Stomach (tissue), 4 donors: ENCODE data around the gene ZSCAN25.

Experiments
- CTCF ChIP-seq, 7 experiments: fragments of 450-650 bp in 4 of 7; fragments of 200-600 bp in 3 of 7; sonication (generic) in 3 of 7; IDR thresholded peaks; one replicate each; pipeline ENCODE4 v1.5.1; 2016 to 2019; ENCODE audit warnings: antibody characterized with exemption in 7 of 7, control low read depth in 2 of 7, mild to moderate bottlenecking in 1 of 7
- POLR2A ChIP-seq, 4 donors: fragments of 450-650 bp; IDR thresholded peaks; one replicate each; pipeline ENCODE4 v1.6.1; 2016; ENCODE audit warnings: antibody characterized with exemption in 4 of 4, control low read depth in 2 of 4, mild to moderate bottlenecking in 1 of 4, moderate library complexity in 1 of 4

- TF ChIP-seq POLR2A (IDR thresholded peaks at IDR 0.05) = no peak
- no peak for TF ChIP-seq CTCF (IDR thresholded peaks at IDR 0.05)
Observed at GRCh38 chr7:99639267-99639666, 22.5 kb downstream of the ZSCAN25 start.
